DMS 273 (cell line): Measurements from ENCODE around the gene RPL18.
"Not testable (repeated sequence)": the region's sequence is repeated elsewhere in the genome, so short reads cannot be mapped to it uniquely, and the experiment has no call there.

Source experiments
- DNase-seq: peaks from one replicate; lab custom pipeline; 2025; ENCODE audit not compliant: unreplicated experiment; lab: John Stamatoyannopoulos, UW

RPL18 gene

DNA sequence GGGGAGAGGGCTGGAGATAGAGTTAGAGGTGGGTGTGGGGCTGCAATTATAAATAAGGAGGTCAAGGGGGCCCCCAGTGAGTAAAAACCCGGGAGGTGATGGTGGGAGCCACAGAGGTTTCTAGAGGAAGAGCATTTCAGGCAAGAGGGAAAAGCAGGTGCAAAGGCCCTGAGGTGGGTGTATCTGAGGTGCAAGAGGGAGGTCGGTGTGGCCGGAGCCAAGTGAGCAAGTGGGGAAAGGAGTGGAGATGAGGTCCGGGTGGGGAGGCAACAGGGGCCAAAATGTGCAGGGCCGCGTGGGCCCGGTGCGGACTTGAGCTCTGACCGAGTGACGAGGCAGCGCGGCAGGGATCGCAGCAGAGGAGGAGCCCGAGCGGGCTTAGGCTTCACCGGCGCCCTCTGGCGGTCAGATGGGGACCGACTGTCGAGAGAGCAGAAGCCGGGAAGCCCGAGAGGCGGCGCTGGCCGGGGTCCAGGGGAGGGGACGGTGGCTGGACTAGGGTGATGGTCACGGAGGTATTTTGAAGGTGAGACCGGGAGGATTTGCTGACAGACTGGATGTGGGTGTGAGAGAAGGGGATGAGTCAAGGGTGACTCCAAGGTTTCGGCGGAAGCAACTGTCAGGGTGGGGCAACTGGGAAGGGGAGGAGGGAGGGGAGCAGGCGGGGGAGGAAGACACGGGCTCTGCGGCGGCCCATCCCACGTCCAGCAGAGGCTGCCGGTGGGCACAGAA lies 30.1 kb downstream of the RPL18 start:
- DNase-seq = peak; percentile 95

DNA sequence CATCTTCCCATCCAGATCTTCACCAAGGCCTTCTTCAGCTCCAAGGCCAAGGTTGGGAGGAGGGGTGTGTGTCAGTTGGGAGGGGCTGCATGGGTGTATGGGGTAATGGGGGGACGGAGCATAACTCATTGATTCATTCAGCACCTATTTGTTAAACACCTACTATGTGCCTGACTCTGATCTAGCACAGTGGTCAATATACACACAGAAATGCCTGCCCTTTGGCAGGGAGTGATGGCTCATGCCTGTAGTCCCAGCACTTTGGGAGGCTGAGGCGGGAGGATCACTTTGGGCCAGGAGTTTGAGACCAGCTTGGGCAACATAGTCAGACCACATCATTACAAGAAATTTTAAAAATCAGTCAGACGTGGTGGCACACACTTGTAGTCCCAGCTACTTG lies 31.6 kb downstream of the RPL18 start:
- no peak for DNase-seq

DNA sequence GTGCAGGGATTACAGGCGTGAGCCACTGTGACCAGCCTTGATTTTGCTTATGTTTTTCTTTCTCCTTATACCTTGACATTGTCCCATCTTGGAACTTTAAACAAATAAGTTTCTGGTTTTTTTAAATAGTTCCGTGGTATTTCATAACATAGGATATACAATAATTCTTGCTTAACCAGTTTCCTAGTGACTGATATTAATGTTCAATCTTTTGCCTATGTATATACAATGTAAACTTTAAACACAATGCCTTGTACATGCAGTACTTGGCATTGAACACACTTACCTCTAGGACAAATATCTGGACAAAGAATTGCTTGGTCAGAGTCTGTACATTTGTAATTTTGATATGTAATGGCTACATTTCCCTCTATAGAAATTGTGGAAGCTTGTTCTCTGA lies 36.8 kb downstream of the RPL18 start:
- no peak for DNase-seq

DNA sequence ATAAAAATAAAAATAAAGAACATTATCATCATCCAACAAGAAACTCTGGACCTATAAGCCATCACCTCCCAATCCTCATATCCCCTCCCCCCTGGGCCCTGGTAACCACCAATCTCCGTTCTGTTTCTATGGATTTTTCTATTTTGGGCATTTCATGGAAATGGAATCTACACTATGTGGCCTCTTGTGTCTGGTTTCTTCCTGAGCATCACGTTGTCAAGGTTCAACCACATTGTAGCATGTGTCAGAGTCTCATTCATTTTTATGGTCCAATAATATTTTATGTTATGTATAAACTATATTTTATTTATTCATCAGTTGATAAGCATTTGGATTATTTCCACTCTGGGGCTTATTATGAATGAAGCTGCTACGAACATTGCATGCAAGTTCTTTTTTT lies 40.1 kb downstream of the RPL18 start:
- DNase-seq = no peak

DNA sequence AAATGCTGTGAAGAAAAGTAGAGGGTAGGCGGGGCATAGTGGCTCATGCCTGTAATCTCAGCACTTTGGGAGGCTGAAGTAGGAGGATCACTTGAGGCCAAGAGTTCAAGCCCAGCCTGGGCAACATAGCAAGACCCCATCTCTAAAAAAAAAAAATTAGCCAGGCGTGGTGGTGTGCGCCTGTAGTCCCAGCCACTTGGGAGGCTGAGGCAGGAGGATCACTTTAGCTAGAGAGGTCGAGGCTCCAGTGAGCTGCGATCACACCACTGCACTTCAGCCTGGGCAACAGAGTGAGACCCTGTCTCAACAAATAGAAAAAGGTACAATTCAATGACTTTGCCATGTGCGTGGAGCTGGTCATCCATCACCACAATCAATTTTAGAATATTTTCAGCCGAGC lies 41.1 kb downstream of the RPL18 start:
- DNase-seq = not testable (repeated sequence)

DNA sequence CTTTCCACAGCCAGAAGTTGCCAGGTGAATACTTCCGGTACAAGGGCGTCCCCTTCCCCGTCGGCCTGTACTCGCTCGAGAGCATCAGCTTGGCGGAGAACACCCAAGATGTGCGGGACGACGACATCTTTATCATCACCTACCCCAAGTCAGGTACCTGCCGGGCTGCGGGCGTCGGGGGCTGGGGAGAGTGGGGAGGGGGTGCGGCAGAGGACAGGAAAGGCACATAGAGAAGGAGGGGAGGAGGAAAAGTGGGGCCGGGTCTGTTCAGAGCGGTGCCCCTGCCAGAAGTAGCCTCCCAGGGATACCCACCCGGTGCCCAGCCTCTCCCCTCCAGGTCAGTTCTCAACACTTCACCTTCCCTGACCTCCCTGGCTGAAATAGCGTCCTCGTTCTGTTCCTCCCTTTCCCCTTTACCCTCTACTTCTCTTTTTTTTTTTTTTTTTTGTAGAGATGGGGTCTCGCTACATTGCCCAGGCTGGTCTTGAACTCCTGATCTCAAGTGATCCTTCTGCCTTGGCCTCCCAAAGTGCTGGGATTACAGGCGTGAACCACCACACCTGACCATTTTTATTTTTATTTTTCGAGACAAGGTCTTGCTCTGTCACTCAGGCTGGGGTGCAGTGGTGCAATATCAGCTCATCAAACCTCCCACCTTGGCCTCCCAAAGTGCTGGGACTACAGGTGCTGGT lies 42.9 kb downstream of the RPL18 start:
- DNase-seq = no peak

DNA sequence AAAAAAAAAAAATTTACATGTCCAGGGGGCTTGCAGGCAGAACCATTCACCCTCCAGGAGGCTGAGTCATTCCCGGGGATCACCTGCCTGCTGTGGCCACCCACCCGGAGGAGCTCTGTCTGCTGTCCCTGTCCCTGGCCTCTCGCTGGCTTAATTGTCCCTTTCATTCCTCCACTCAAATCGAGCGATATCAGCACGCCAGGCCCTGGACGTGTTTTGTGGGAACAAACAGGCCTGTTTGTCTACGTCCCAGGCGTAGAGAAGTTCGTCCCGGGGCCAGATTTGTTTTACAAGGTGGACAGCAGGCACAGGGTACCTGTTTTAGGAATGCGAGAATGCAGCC lies 45.8 kb downstream of the RPL18 start:
- DNase-seq = no peak

DNA sequence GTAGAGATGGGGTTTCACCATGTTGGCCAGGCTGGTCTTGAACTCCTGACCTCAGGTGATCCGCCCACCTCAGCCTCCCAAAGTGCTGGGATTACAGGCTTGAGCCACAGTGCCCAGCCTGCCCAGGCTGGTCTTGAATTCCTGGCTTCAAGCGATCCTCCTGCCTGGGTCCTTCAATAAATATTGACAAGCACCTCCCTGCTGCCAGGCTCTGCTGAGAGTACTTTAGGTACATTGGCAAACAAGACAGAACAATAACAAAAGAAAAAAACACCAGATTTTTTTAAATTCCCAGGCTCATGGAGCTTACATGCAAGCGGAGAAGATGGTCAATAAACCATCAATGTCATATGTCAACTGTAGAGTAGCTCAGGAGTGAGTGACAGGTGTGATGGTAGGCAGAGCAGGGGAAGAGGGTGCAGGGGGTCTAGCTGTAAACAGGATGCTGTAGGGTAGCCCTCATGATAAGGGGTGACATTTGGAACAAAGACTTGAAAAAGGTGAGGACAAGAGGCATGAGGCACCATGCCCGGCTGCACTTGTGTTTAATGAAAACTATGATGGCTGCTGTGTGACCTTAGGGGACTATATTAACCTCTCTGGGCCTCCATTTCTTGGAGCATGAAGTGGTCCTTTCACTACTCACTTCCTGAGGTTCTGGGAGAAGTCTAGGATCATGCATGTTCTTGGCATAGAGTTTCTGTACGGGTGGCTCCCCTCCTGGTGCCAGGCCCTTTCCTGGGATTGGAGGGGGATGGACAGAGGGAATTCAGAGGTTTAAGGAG lies 47.4 kb downstream of the RPL18 start:
- no peak for DNase-seq

DNA sequence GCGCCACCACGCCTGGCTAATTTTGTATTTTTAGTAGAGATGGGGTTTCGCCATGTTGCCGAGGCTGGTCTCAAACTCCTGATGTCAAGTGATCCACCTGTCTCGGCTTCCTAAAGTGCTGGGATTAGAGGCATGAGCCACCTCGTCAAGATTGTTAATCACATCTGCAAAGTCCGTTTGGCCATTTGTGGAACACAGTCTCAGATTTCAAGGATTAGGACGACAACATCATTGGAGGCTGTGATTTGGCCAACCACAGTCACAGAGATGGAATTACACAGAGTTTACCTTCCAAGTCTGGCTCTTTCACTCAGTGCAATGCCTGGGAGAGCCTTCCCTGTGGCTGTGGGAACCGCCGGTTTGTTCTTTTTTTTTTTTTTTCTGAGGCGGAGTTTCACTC lies 49.2 kb downstream of the RPL18 start:
- peak; percentile 55 for DNase-seq

DNA sequence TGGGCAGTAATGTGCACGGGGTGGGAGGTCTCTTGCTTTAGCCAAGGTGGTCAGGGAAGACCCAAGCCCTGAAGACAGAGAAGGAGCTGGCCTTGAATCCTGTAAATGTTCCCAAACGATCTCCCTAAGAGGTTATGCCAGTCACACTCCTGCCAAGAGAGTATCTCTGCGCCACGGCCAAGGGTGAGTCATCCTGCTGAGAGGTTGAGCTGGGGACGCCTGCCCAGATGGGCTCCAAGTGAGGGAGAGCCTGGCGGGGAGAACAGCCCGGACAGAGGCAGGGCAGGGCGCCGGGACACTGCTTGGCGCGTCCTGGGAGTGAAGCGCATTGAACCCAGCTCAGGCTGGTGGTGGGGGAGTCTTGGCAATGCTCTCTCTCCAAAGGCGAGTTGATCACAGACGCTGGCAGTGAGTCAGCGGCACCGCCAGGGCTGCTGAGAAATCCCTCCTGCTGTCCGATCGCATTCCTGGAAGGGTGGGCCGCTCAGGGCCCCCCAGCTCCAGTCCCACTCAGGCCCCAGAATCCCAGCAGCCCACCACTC lies 50.6 kb downstream of the RPL18 start:
- DNase-seq = peak; percentile 95
